Osteocyte (in vitro differentiated cells): ENCODE results near the gene NALCN. TPM values are rescaled to one million over a fixed set of nuclear protein-coding genes. Genes with fewer than 3 reads are reported as not detected.

Experiments used
- DNase-seq: peaks from one replicate; pipeline ENCODE4 v3.0.0; 2021; ENCODE audit warnings: mixed read lengths; ENCODE audit not compliant: unreplicated experiment; ENCODE audit errors: extremely low spot score
- H3K27ac Mint-ChIP-seq: one replicate; pipeline ENCODE4 v1.8.0; 2021; ENCODE audit warnings: mild to moderate bottlenecking, mixed read lengths; ENCODE audit not compliant: unreplicated experiment
- H3K27me3 Mint-ChIP-seq: one replicate; pipeline ENCODE4 v1.8.0; 2021; ENCODE audit warnings: mixed read lengths; ENCODE audit not compliant: unreplicated experiment
- H3K36me3 Mint-ChIP-seq: one replicate; pipeline ENCODE4 v1.8.0; 2021; ENCODE audit warnings: mixed read lengths; ENCODE audit not compliant: unreplicated experiment
- H3K4me1 Mint-ChIP-seq: one replicate; pipeline ENCODE4 v1.8.0; 2021; ENCODE audit warnings: mixed read lengths; ENCODE audit not compliant: unreplicated experiment
- H3K4me3 Mint-ChIP-seq: one replicate; pipeline ENCODE4 v1.8.0; 2021; ENCODE audit warnings: mild to moderate bottlenecking, moderate library complexity, mixed read lengths; ENCODE audit not compliant: unreplicated experiment
- H3K9me3 Mint-ChIP-seq: one replicate; pipeline ENCODE4 v1.8.0; 2021; ENCODE audit warnings: mixed read lengths; ENCODE audit not compliant: unreplicated experiment
- CTCF ChIP-seq: fragments of 200-600 bp; sonication (generic); IDR thresholded peaks from 2 replicates; pipeline ENCODE4 v1.5.0; 2021; ENCODE audit warnings: antibody characterized with exemption, mild to moderate bottlenecking, moderate library complexity
- total RNA-seq: library from RNA; stranded (reverse); gene quantifications from 2 replicates; pipeline ENCODE4 v1.2.1, GENCODE V29; 2021

The NALCN gene
- total RNA-seq, 1 donor from 2014 or later: 58.8 TPM

- TF ChIP-seq CTCF: no peak
- peak overlapping the region; percentile 20 for H3K4me3 Mint-ChIP-seq
- DNase-seq: no peak
- no peaks in the 10 kb centered on the region for H3K27me3 Mint-ChIP-seq
- no peaks in the 10 kb centered on the region for H3K9me3 Mint-ChIP-seq
- H3K27ac Mint-ChIP-seq: peak overlapping the region; percentile 78
- H3K4me1 Mint-ChIP-seq: peaks cover 39% of the 10 kb centered on the region
- peaks cover 5% of the 10 kb centered on the region for H3K36me3 Mint-ChIP-seq
These were observed 9.5 kb downstream of the NALCN start for GRCh38 chr13:101406791-101407190.

DNA sequence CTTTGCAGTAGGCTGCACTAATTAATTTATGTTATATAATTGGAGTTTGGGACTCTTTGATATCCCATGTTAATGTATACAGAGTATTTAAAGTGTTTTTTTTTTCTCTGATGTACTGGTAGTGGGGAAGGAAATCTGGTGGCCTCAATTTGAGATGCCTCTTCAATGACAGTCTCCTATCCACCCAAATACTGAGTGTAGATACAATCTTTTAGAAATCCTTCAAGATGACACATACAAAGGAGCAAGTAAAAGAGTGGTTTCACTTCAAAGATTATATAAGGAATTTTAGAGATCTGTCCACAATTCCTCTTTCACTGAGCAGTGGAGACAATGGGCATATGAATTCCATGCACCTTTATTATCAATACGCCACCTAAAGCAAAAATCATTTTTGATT is 15.1 kb downstream of the NALCN start:
- no peak for TF ChIP-seq CTCF
- H3K4me3 Mint-ChIP-seq: no peak overlapping the region
- H3K36me3 Mint-ChIP-seq: peaks cover 4% of the 10 kb centered on the region
- DNase-seq: no peak
- no peaks in the 10 kb centered on the region for H3K9me3 Mint-ChIP-seq
- H3K4me1 Mint-ChIP-seq: peaks cover 43% of the 10 kb centered on the region
- no peak overlapping the region for H3K27ac Mint-ChIP-seq
- no peaks in the 10 kb centered on the region for H3K27me3 Mint-ChIP-seq

DNA sequence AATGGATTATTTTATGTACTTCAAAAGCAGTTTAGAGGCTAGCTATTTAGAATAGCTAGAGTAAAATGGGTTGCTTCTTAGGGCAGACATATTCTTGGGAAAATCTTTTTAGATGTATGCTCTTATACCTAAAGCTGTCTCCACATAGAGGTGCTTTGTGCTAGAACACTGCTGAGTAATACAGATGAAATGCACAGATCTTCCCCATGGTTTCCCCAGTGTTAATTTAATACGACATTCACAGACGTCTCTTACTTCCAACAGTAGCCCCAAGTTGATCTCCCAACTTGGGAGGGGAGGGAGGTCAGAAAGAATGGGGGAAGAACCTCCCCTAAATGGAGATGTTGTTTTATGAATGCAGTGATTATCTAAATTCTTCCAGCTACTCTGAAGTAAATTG is 16.9 kb downstream of the NALCN start:
- Mint-ChIP-seq H3K36me3 (peaks cover 13% of the 10 kb centered on the region), H3K4me1 (peaks cover 54% of the 10 kb centered on the region), H3K27ac (peak overlapping the region; percentile 80), H3K27me3 (no peaks in the 10 kb centered on the region), H3K9me3 (peaks cover 9% of the 10 kb centered on the region), H3K4me3 (no peak overlapping the region)
- no peak for TF ChIP-seq CTCF
- no peak for DNase-seq

- no peak overlapping the region for H3K4me3 Mint-ChIP-seq
- peaks cover 14% of the 10 kb centered on the region for H3K36me3 Mint-ChIP-seq
- no peaks in the 10 kb centered on the region for H3K27me3 Mint-ChIP-seq
- peak overlapping the region; percentile 80 for H3K27ac Mint-ChIP-seq
- TF ChIP-seq CTCF: no peak
- H3K4me1 Mint-ChIP-seq: peaks cover 59% of the 10 kb centered on the region
- no peak for DNase-seq
- H3K9me3 Mint-ChIP-seq: peaks cover 12% of the 10 kb centered on the region
These were observed 17.4 kb downstream of the NALCN start for GRCh38 chr13:101398920-101399319.

- peak overlapping the region; percentile 80 for H3K27ac Mint-ChIP-seq
- peaks cover 66% of the 10 kb centered on the region for H3K4me1 Mint-ChIP-seq
- peaks cover 16% of the 10 kb centered on the region for H3K36me3 Mint-ChIP-seq
- TF ChIP-seq CTCF: no peak
- no peaks in the 10 kb centered on the region for H3K27me3 Mint-ChIP-seq
- H3K9me3 Mint-ChIP-seq: peaks cover 12% of the 10 kb centered on the region
- H3K4me3 Mint-ChIP-seq: no peak overlapping the region
- no peak for DNase-seq
These were observed 18.1 kb downstream of the NALCN start for GRCh38 chr13:101398191-101398590.
